BJ (cell line): ENCODE results near the gene EPS8. TPM values are rescaled to one million over a fixed set of nuclear protein-coding genes. Genes with fewer than 3 reads are reported as not detected.

ENCODE experiments used
- CTCF ChIA-PET: fragments of 350-600 bp; formaldehyde crosslinking; extraction: SDS; loops from one replicate; lab custom pipeline; 2021; ENCODE audit warnings: antibody characterized with exemption, inconsistent platforms; lab: Yijun Ruan, JAX
- POLR2A ChIA-PET: fragments of 300-600 bp; sonication (Branson Sonifier 250); formaldehyde crosslinking; extraction: SDS; loops from one replicate; lab custom pipeline; 2021; ENCODE audit warnings: antibody characterized with exemption; lab: Charles Lee
- DNase-seq: peaks from one replicate; pipeline ENCODE4 v3.0.0-alpha.2; 2011; ENCODE audit warnings: low read depth
- H3K27me3 ChIP-seq: 2 replicates; pipeline ENCODE4 v1.6.0; 2011; ENCODE audit warnings: low read length; ENCODE audit not compliant: control insufficient read depth, insufficient read depth
- H3K36me3 ChIP-seq: 2 replicates; pipeline ENCODE4 v1.5.1; 2011; ENCODE audit warnings: low read length; ENCODE audit not compliant: control insufficient read depth, insufficient read depth
- H3K4me3 ChIP-seq: 2 replicates; pipeline ENCODE4 v1.5.1; 2011; ENCODE audit warnings: low read depth, mild to moderate bottlenecking, control low read depth, low read length
- polyA plus RNA-seq: library from polyadenylated mRNA; depleted of rRNA; stranded (reverse); fragments of >200 nt; gene quantifications from 2 replicates; pipeline ENCODE4 v1.2.3, GENCODE V29; 2011
- TF ChIP-seq, protein P1 (sequence below): IDR thresholded peaks from 2 replicates; pipeline ENCODE4 v1.5.1; 2011; ENCODE audit warnings: low read depth, mild to moderate bottlenecking, control low read depth, inconsistent platforms, low read length, moderate library complexity; ENCODE audit not compliant: insufficient read depth

The EPS8 gene
- polyA plus RNA-seq, 1 experiment: 118 TPM

DNA sequence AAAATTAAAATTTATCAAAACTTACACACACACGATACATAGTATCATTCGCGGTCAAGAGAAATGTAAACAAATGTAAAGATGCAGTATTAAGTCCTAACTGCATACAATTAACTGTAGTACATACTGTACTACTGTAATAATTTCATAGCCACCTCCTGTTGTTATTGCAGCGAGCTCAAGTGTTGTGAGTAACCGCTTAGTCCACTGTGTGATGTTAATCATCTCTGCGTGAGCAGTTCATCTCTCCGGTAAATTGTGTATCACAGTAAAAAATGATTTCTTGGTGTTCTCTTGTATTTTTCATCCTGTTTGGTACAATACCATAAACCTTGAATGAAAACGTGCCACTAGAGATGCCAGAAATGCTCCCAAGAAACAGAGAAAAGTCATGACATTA, 6.5 kb downstream of the EPS8 start:
- no peak overlapping the region for H3K4me3 ChIP-seq
- H3K27me3 ChIP-seq: no peaks in the 10 kb centered on the region
- H3K36me3 ChIP-seq: no peaks in the 10 kb centered on the region
- TF ChIP-seq, protein P1, sequence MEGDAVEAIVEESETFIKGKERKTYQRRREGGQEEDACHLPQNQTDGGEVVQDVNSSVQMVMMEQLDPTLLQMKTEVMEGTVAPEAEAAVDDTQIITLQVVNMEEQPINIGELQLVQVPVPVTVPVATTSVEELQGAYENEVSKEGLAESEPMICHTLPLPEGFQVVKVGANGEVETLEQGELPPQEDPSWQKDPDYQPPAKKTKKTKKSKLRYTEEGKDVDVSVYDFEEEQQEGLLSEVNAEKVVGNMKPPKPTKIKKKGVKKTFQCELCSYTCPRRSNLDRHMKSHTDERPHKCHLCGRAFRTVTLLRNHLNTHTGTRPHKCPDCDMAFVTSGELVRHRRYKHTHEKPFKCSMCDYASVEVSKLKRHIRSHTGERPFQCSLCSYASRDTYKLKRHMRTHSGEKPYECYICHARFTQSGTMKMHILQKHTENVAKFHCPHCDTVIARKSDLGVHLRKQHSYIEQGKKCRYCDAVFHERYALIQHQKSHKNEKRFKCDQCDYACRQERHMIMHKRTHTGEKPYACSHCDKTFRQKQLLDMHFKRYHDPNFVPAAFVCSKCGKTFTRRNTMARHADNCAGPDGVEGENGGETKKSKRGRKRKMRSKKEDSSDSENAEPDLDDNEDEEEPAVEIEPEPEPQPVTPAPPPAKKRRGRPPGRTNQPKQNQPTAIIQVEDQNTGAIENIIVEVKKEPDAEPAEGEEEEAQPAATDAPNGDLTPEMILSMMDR: no peak
- POLR2A ChIA-PET: no interaction called here
- no peak for DNase-seq
- CTCF ChIA-PET: no interaction called here

DNA sequence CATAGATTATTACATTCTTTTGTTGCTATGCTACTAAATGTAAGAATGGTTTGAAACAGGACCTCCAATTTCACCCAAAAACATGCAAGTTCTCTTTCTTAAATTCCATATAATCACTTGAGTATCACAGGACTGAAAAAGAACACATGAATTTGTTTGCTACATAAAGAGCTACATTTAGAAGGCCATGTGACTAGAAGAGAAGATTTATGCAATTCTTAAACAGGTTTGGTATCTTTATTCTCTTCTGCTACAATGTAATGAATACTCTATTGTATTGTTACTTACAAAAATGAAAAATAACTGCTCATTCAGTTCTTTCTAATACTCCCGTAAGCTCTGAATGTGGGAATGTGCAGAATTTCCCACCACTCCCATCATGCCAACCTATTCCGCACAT, 9.3 kb downstream of the EPS8 start:
- ChIA-PET POLR2A (interaction anchor here (0.5 kb wide), 1 partner anchor 18 kb away, joined by 3 read pairs; no protein-coding TSS in a partner anchor), CTCF (no interaction called here)
- TF ChIP-seq, protein P1: no peak
- Histone ChIP-seq H3K27me3 (no peaks in the 10 kb centered on the region), H3K4me3 (no peak overlapping the region), H3K36me3 (no peaks in the 10 kb centered on the region)
- DNase-seq: no peak

DNA sequence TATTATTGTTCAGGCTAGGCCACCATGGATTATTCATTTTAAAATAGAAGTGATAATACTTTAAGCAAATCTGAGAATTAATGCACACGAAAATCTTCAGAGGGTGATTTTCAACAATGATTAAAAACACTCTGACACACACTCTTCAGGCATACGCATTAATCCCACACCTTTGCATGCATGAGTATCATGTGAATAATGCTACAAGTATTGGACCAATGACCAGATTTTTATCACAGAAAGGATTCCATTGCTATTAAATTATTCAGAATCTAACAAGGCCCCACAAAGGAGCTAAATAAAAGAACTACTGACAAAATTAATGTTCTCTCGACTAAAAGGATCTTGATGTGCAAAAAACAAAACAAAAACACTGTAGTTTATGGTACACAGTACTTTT, 11.1 kb downstream of the EPS8 start:
- no peak overlapping the region for H3K4me3 ChIP-seq
- no peaks in the 10 kb centered on the region for H3K27me3 ChIP-seq
- ChIA-PET POLR2A (no interaction called here), CTCF (no interaction called here)
- no peak for DNase-seq
- TF ChIP-seq, protein P1: no peak
- no peaks in the 10 kb centered on the region for H3K36me3 ChIP-seq

DNA sequence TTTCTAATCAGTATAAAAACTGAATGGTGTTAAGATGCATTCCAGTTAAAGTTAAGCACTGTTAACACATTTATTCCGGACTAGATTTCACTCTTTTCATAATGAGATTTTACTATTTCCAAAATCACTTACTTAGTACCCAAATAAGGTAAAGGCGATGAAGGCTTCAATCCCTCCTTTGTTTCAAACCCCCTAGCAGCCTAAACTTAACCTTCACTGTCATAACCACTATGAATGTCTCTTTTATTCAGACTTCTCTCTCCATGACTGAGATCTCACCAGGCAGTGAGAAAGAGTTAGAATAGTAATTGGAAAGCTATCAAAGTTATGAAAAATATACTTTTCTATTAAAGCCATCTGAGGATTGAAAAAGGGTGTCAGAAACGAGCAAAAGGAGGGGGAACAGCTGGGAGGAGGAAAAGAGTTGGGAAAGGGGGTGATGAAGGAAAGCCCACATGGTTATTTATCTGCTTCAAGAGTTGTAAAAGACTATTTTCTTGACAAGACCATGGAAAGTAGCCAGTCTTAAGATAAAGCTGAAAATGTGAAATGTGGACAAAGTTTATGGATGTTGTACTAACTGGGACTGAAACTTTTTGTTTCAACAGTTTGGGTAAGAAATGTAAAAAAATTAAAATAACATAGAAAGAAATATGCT, 11.7 kb downstream of the EPS8 start:
- H3K4me3 ChIP-seq: no peak overlapping the region
- TF ChIP-seq, protein P1: no peak
- H3K27me3 ChIP-seq: no peaks in the 10 kb centered on the region
- ChIA-PET CTCF (no interaction called here), POLR2A (no interaction called here)
- no peaks in the 10 kb centered on the region for H3K36me3 ChIP-seq
- no peak for DNase-seq

DNA sequence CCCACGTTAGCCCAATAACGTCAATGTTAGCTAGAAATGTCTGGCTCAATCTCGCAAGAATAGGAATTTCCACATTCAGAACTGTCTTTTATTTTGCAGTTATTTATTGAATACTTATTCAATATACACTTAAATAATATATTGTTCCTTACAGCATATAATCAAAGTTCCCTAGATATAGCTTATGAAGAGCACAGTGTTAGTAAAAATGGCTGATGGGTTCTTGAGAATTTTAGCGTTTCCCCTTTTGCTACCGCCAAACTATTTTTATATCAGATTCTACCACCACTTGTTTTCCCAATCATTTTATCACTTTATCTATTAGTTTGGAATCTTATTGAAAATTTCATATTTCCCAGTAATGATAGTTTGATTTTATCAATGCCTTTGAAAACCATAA, 12.7 kb downstream of the EPS8 start:
- no peak overlapping the region for H3K4me3 ChIP-seq
- ChIA-PET CTCF (interaction anchor here (1.2 kb wide), 1 partner anchor 12 kb away, joined by 3 read pairs; no protein-coding TSS in a partner anchor), POLR2A (interaction anchor here (0.5 kb wide), 1 partner anchor 9 kb away, joined by 4 read pairs; no protein-coding TSS in a partner anchor)
- TF ChIP-seq, protein P1: no peak
- DNase-seq: no peak
- H3K27me3 ChIP-seq: no peaks in the 10 kb centered on the region
- H3K36me3 ChIP-seq: no peaks in the 10 kb centered on the region
